Stomach (tissue), 9 donors: Measurements from ENCODE around the gene GPR65. TPM values are rescaled to one million over a fixed set of nuclear protein-coding genes. Genes with fewer than 3 reads are reported as not detected.

Source experiments
- DNase-seq, 2 donors: peaks; one replicate each; pipeline versions ENCODE4 v3.0.0 to v3.0.0-alpha.2; 2013 to 2019
- H3K27ac ChIP-seq, 5 donors: fragments of 200-600 bp in 4 of 5; sonication (generic) in 4 of 5; one replicate each; pipeline ENCODE4 v1.5.1; 2013 to 2019; ENCODE audit warnings: mild to moderate bottlenecking in 1 of 5, moderate library complexity in 1 of 5
- H3K27me3 ChIP-seq, 3 donors: fragments of 200-600 bp; sonication (generic); one replicate each; pipeline ENCODE4 v1.5.1; 2017 to 2019; ENCODE audit warnings: mixed run types in 1 of 3
- H3K36me3 ChIP-seq, 4 donors: fragments of 200-600 bp; sonication (generic); 1 replicate in 3 of 4; 2 replicates in 1 of 4; pipeline ENCODE4 v1.5.1; 2016 to 2019
- H3K4me1 ChIP-seq, 4 donors: fragments of 200-600 bp; sonication (generic); one replicate each; pipeline ENCODE4 v1.5.1; 2016 to 2019
- H3K4me3 ChIP-seq, 4 donors: fragments of 200-600 bp; sonication (generic) in 3 of 4; one replicate each; pipeline ENCODE4 v1.5.1; 2016 to 2019; ENCODE audit warnings: mild to moderate bottlenecking in 1 of 4
- H3K9me3 ChIP-seq, 4 donors: fragments of 200-600 bp; sonication (generic); one replicate each; pipeline ENCODE4 v1.5.1; 2016 to 2019
- CTCF ChIP-seq, 7 experiments: fragments of 450-650 bp in 4 of 7; fragments of 200-600 bp in 3 of 7; sonication (generic) in 3 of 7; IDR thresholded peaks; one replicate each; pipeline ENCODE4 v1.5.1; 2016 to 2019; ENCODE audit warnings: antibody characterized with exemption in 7 of 7, control low read depth in 2 of 7, mild to moderate bottlenecking in 1 of 7
- EP300 ChIP-seq: sonication (generic); formaldehyde crosslinking; IDR thresholded peaks from one replicate; pipeline ENCODE4 v1.6.1; 2017; ENCODE audit warnings: antibody characterized with exemption
- POLR2A ChIP-seq, 4 donors: fragments of 450-650 bp; IDR thresholded peaks; one replicate each; pipeline ENCODE4 v1.6.1; 2016; ENCODE audit warnings: antibody characterized with exemption in 4 of 4, control low read depth in 2 of 4, mild to moderate bottlenecking in 1 of 4, moderate library complexity in 1 of 4
- POLR2AphosphoS5 ChIP-seq, 3 donors: sonication (generic); formaldehyde crosslinking; IDR thresholded peaks; one replicate each; pipeline ENCODE4 v1.6.1; 2016; ENCODE audit warnings: antibody characterized with exemption in 3 of 3
- WGBS, 5 donors: extraction: QIAGEN DNeasy Blood & Tissue Kit in 3 of 5; methylation state at CpG; one replicate each; pipeline versions ENCODE4 v1.1.5 to v1.1.7; 2013 to 2018; 5-methylcytosine and 5-hydroxymethylcytosine counted together
- intact Hi-C: fragments of 100-400 bp; cut with DNase I; formaldehyde crosslinking; loops from one replicate; pipeline ENCODE4 v1.15.1; 2023; ENCODE audit warnings: low total_unique reads
- polyA plus RNA-seq, 3 donors: library from polyadenylated mRNA; stranded (reverse); fragments of 200-250 nt; gene quantifications; one replicate each; pipeline ENCODE4 v1.2.3, GENCODE V29; 2013
- total RNA-seq, 5 donors: library from RNA; depleted of rRNA; stranded (reverse); fragments of >200 nt; gene quantifications; one replicate each; pipeline versions ENCODE4 v1.1.0 to v1.2.3, GENCODE V29; 2014 to 2016
- donor health status: healthy with polysubstance abuse.
- donor health status: Bipolar disorder and iron deficiency.
- donor health status: healthy.

The GPR65 gene
- total and polyA plus RNA-seq, 8 donors = 0.48 to 2.6 (median 1.1) TPM; not detected in 2

- no peaks in the 10 kb centered on the region for H3K4me1 ChIP-seq
- no peaks in the 10 kb centered on the region for H3K27me3 ChIP-seq
- no peak for DNase-seq
- H3K4me3 ChIP-seq = no peak overlapping the region
- no peak for TF ChIP-seq CTCF (IDR thresholded peaks at IDR 0.05)
- TF ChIP-seq POLR2A (IDR thresholded peaks at IDR 0.05) = no peak
- no peak for TF ChIP-seq EP300
- TF ChIP-seq POLR2AphosphoS5 (IDR thresholded peaks at IDR 0.05) = no peak
- no peaks in the 10 kb centered on the region for H3K36me3 ChIP-seq
- H3K9me3 ChIP-seq = no peaks in the 10 kb centered on the region
- H3K27ac ChIP-seq = peak overlapping the region in 2 of 5 donors; percentile 63 to 79
- 53 to 72% (median 60%) methylated on average over 3 of the region's 3 CpGs for WGBS, 5 donors
- intact Hi-C loops = no loop called here
Measured at GRCh38 chr14:88004506-88005036, 364 bp upstream of the GPR65 start.

GRCh38 chr14:88005978-88006851 is 1.3 kb downstream of the GPR65 start:
- Histone ChIP-seq H3K27me3 (no peaks in the 10 kb centered on the region), H3K9me3 (no peaks in the 10 kb centered on the region), H3K27ac (peak overlapping the region in 4 of 5 donors; percentile 58 to 79 (median 62)), H3K4me3 (peak overlapping the region in 1 of 4 donors; percentile 10), H3K36me3 (no peaks in the 10 kb centered on the region), H3K4me1 (peaks cover 0 to 9% (median 0%) of the 10 kb centered on the region in 4 donors)
- intact Hi-C loops = no loop called here
- TF ChIP-seq POLR2A (IDR thresholded peaks at IDR 0.05) (no peak), POLR2AphosphoS5 (IDR thresholded peaks at IDR 0.05) (peak in 2 of 3 donors; percentile 13 to 34)
- 73 to 82% (median 77%) methylated on average over 13 of the region's 13 CpGs for WGBS, 5 donors
- peak in 1 of 2 donors; percentile 74 for DNase-seq

GRCh38 chr14:88007608-88008007 is 2.7 kb downstream of the GPR65 start:
- H3K4me3 ChIP-seq = no peak overlapping the region

GRCh38 chr14:88008039-88008742 is 3.3 kb downstream of the GPR65 start:
- no peak for DNase-seq
- peak overlapping the region in 1 of 5 donors; percentile 11 for H3K27ac ChIP-seq
- TF ChIP-seq POLR2A (IDR thresholded peaks at IDR 0.05) (no peak), CTCF (IDR thresholded peaks at IDR 0.05) (no peak), EP300 (no peak), POLR2AphosphoS5 (IDR thresholded peaks at IDR 0.05) (no peak)
- no peaks in the 10 kb centered on the region for H3K27me3 ChIP-seq
- H3K4me3 ChIP-seq = no peak overlapping the region
- WGBS, 5 donors = 90 to 97% (median 95%) methylated on average over 2 of the region's 2 CpGs
- no peaks in the 10 kb centered on the region for H3K9me3 ChIP-seq
- intact Hi-C loops = no loop called here
- H3K36me3 ChIP-seq = no peaks in the 10 kb centered on the region
- H3K4me1 ChIP-seq = peaks cover 0 to 10% (median 0%) of the 10 kb centered on the region in 4 donors

More at GRCh38 chr14:88007608-88008007, 2.7 kb downstream of the GPR65 start:
- DNase-seq = no peak
- Histone ChIP-seq H3K4me1 (peaks cover 0 to 10% (median 0%) of the 10 kb centered on the region in 4 donors), H3K36me3 (no peaks in the 10 kb centered on the region), H3K27ac (peak overlapping the region in 1 of 5 donors; percentile 79), H3K27me3 (no peaks in the 10 kb centered on the region), H3K9me3 (no peaks in the 10 kb centered on the region)
- intact Hi-C loops = no loop called here
- TF ChIP-seq POLR2A (IDR thresholded peaks at IDR 0.05) (no peak), EP300 (no peak), POLR2AphosphoS5 (IDR thresholded peaks at IDR 0.05) (no peak), CTCF (IDR thresholded peaks at IDR 0.05) (no peak)
- 25 to 51% (median 42%) methylated on average over 1 of the region's 1 CpG for WGBS, 5 donors
